Dedifferentiated amniotic fluid mesenchymal stem cell (primary cell): Measurements from ENCODE around the gene CCDC142.
A peak's percentile ranks its signal among the peaks of the same experiment; 100 is the strongest.

Experiments used
- DNase-seq: peaks from one replicate; pipeline ENCODE4 v3.0.0-alpha.2; 2016; ENCODE audit errors: extremely low spot score

The CCDC142 gene

GRCh38 chr2:74514368-74515270, 31.8 kb upstream of the CCDC142 start, which contains the start of gene TLX2:
Gene TLX2 (plus strand): TSS chr2:74514450. CDS start chr2:74514807, 357 bp downstream.
- no peak for DNase-seq

- no peak for DNase-seq
Observed at GRCh38 chr2:74513605-74514367, 31.0 kb upstream of the CCDC142 start.

- DNase-seq: no peak
Observed at GRCh38 chr2:74512744-74513604, 30.2 kb upstream of the CCDC142 start.

GRCh38 chr2:74511104-74511989, 28.5 kb upstream of the CCDC142 start:
- DNase-seq: no peak

GRCh38 chr2:74510272-74510671, 27.5 kb upstream of the CCDC142 start:
- no peak for DNase-seq

- peak; percentile 47 for DNase-seq
Observed at GRCh38 chr2:74507926-74508520, 25.2 kb upstream of the CCDC142 start.

DNA sequence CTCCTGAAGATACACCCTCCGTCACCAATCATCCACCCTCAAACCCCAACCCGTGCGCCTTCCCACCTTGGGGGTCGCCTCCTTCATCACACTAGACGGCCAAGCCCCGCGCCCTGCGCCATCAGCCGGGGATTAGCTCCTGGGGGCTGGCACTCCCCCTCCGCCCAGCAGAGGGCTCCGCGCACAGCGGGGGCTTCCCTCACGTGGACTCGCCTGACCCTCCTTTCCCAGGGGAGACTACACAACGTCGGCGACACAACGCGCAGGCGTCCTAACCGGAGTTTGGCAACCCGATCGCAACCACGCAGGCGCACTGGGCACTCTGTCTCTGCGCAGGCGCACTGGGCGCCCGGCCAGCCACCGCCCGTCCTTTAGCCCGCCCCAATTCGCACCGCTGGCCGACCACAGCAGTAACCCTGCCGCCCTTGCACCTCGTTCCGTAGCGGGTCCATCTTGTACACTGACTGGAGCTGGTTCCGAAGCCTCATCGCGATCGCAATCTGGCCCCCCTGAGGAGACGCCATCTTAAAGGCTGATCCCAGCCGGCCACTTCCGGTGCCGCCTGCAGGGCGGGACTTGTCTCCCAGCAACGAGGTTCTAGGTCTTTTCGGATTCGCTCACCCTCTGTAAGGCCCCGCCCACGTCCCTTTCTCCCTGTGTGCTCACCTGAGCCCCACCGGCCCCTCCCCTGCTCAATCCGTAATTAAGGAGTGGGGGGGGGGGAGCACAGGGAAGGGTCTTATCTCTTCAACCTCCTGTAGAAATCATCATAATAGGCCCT, 24.5 kb upstream of the CCDC142 start, which contains the start of gene PCGF1:
Gene PCGF1, minus strand, starts transcription at position 551 of the 781 bp plus-strand sequence. Its CDS starts 27 bp downstream, at position 524.
- peak; percentile 99 for DNase-seq

- no peak for DNase-seq
Observed at GRCh38 chr2:74505448-74506246, 22.8 kb upstream of the CCDC142 start.

- DNase-seq: no peak
Observed at GRCh38 chr2:74504591-74504990, 21.8 kb upstream of the CCDC142 start.

DNA sequence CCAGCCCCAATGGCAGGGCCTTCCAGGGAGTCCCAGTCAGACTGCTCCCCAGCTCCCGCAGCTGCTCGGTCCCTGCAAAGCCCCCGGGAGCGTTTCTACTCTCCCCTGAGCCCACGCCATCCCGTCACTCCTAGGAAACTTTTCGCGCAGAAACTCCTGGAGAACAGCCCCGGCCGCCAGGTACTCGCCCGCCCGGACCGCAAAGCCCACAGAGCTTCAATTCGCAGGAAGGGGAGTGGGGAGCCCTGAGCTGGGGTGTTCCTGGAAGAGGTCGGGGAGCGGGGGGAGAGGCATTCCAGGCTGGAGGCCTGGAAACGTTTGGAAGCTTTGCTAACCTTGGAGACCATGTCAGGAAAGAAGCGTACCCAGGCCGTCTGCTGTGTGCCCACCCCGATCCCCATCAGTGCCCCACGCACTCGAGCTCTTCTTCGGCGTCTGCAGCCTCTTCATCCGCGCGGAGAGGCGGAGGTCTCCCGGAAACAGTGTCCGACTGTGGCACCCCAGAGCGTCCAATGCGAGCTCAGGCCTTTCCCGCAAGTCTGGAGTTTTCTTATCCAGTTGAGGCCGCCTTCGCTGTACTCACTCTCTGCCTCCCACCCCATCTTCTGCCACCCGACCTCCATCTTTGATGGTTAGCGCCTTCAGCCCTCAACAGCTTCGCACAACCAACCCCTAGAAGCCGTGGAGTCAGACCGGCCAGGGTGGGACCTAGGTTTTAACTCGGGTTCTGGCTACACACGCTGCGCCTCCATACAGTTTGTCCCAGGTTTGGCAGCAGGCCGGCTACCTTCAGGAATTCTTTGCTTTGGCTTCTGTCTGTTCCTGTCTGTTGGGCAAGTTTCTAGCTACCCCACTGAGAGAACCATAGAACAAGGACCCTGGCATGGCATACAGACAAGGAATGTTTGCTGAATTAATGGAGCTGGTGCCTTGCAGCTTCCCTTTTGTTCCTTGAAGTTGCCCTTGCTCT, 21.0 kb upstream of the CCDC142 start:
- no peak for DNase-seq

DNA sequence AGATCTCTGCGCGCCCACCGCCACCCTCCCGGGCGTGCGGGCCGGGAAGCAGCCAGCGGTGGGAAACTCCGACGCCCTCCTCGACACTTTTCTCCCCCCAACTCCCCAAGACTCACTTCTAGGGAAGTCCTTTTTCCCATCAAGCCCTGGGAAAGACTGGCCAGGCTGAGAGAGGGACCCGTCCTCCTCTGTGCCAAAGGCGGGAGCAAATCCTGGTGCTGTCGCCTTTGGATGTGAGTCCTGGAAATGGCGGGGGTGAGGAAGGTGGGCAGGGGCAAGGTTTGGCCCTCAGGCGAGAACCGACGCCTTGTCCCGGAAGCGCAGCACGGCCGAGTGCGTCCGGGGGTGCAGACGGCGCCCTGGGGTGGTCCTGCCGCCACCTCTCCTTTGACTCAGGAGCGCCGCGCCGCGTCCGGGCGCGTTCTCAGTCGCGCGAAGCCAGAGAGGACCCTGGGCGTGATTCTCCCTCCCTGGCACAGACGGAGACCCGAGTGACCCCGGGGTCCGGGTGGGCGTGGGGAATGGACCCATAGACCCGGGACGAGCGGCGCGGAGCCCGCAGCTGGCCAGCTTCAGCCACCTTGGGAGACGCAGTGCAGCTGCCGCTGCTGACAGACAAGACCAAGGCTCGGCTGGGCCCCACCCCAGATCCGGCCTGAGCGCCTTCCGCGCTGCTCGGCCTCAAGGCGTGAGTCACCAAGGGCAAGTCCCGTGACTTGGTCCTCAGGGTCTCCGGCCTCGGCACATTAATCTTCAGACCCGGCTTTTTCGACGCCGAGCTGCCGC, 20.1 kb upstream of the CCDC142 start:
- peak; percentile 68 for DNase-seq

DNA sequence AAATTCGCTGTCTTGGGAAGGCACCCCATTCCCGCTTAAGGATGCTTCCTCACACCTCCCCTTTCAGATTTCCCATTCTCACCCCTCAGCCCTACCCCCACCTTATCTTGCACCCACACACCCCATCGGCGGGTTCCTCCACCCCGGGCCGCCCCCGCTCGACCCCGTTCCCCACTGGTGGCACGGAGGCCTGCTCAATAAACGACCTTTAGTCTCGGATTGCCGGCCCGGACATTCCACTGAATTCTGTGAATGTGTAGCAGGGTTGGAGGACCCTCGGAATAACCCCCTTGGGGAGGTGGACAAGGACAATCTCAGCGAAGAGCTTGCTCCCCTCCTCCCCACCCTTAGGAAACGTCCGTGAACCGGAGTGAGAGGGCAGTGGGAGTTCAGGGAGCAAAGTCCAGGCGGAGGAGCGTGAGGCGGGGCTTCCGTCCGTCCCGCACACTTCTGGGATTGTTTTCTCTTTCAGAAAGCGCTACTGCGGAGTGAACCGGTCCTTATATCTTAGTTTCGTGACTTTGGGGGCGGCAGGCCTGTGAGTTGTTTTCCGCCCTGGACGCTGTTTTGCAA, 19.4 kb upstream of the CCDC142 start:
- DNase-seq: no peak

GRCh38 chr2:74501335-74502071, 18.7 kb upstream of the CCDC142 start:
- DNase-seq: no peak

DNA sequence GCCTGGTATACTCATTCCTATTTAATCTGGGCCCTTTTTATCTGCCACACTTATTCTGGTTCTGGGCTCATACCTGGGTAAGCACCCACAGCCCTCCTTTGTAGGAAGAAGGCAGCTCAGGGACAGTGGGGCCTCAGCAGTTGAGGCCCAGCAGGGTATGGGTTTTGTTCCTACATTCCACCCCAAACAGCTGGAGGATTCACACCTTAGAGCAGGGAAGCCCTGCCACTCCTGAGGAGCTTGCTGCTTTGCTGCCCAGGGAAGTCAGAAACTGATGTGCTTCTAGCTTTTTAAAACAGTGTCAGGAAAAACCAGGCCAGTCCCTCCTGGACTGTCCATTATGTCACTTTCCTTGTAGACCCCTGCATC, 17.8 kb upstream of the CCDC142 start:
- no peak for DNase-seq

GRCh38 chr2:74499940-74500577, 17.3 kb upstream of the CCDC142 start:
- no peak for DNase-seq
